ENCODE measurements around the gene REN.

The REN gene

GRCh38 chr1:204130981-204131892 is 34.9 kb downstream of the REN start:
- no peak for DNase-seq (ENCODE audit: low spot score)
- in situ Hi-C loops (cut with MboI; ENCODE audit: low pct_unique_long_range_greater_than_20kb, low sequenced_read_pairs, unreplicated experiment) = no loop called here
- no peak for TF ChIP-seq CTCF (IDR thresholded peaks at IDR 0.05; ENCODE audit: extremely low read depth, insufficient read depth, missing control alignments)

GRCh38 chr1:204130178-204130577 is 36.0 kb downstream of the REN start:
- no peak for TF ChIP-seq CTCF (IDR thresholded peaks at IDR 0.05; ENCODE audit: extremely low read depth, insufficient read depth, missing control alignments)
- no peak for DNase-seq (ENCODE audit: low spot score)
- in situ Hi-C loops (cut with MboI; ENCODE audit: low pct_unique_long_range_greater_than_20kb, low sequenced_read_pairs, unreplicated experiment) = no loop called here

GRCh38 chr1:204128964-204129896 is 36.9 kb downstream of the REN start:
- peak; percentile 92 for DNase-seq (ENCODE audit: low spot score)
- peak; percentile 90 for TF ChIP-seq CTCF (IDR thresholded peaks at IDR 0.05; ENCODE audit: extremely low read depth, insufficient read depth, missing control alignments)
- in situ Hi-C loops (cut with MboI; ENCODE audit: low pct_unique_long_range_greater_than_20kb, low sequenced_read_pairs, unreplicated experiment) = loop anchor here (10.0 kb wide), 1 partner anchor 264 kb away; the partner anchor contains the start of gene SNRPE

GRCh38 chr1:204128464-204128963 is 37.6 kb downstream of the REN start:
- no peak for TF ChIP-seq CTCF (IDR thresholded peaks at IDR 0.05; ENCODE audit: extremely low read depth, insufficient read depth, missing control alignments)
- peak; percentile 40 for DNase-seq (ENCODE audit: low spot score)
- in situ Hi-C loops (cut with MboI; ENCODE audit: low pct_unique_long_range_greater_than_20kb, low sequenced_read_pairs, unreplicated experiment) = loop anchor here (10.0 kb wide), 1 partner anchor 264 kb away; the partner anchor contains the start of gene SNRPE

- no peak for DNase-seq (ENCODE audit: low spot score)
- TF ChIP-seq CTCF (IDR thresholded peaks at IDR 0.05; ENCODE audit: extremely low read depth, insufficient read depth, missing control alignments) = peak; percentile 51
- in situ Hi-C loops (cut with MboI; ENCODE audit: low pct_unique_long_range_greater_than_20kb, low sequenced_read_pairs, unreplicated experiment) = loop anchor here (10.0 kb wide), 1 partner anchor 263 kb away; the partner anchor contains the start of gene SNRPE
Measured at GRCh38 chr1:204127597-204128242, 38.4 kb downstream of the REN start.
